ENCODE measurements around the gene HLA-E. TPM values are rescaled to one million over a fixed set of nuclear protein-coding genes. Genes with fewer than 3 reads are reported as not detected.

The HLA-E gene
- total RNA-seq = 92.2 and 93.1 TPM in 2 replicates

GRCh38 chr6:30489081-30490025 is at the start of gene HLA-E:
Gene HLA-E, plus strand, starts transcription at chr6:30489509. Its CDS starts 23 bp downstream, at chr6:30489532.

Other genes with a start within 250 kb of the HLA-E start
- gene TRIM39, start 162.6 kb upstream of the HLA-E start, total RNA-seq = 7.4 and 8.2 TPM in 2 replicates
- 85.0 and 96.0 TPM in 2 replicates for gene RPP21, start 144.4 kb upstream of the HLA-E start, total RNA-seq
- 28.7 and 42.5 TPM in 2 replicates for gene GNL1, start 67.0 kb downstream of the HLA-E start, total RNA-seq
- 11.6 and 12.9 TPM in 2 replicates for gene PRR3, start 67.8 kb downstream of the HLA-E start, total RNA-seq
- gene ABCF1, start 81.9 kb downstream of the HLA-E start, total RNA-seq = 31.1 and 34.2 TPM in 2 replicates
- gene PPP1R10, start 127.7 kb downstream of the HLA-E start, total RNA-seq = 19.8 and 24.0 TPM in 2 replicates
- gene MRPS18B, start 128.3 kb downstream of the HLA-E start, total RNA-seq = 65.1 and 70.5 TPM in 2 replicates
- gene ATAT1, start 137.4 kb downstream of the HLA-E start, total RNA-seq = 4.5 and 6.4 TPM in 2 replicates
- 6.8 and 8.7 TPM in 2 replicates for gene C6orf136, start 157.6 kb downstream of the HLA-E start, total RNA-seq
- gene DHX16, start 183.5 kb downstream of the HLA-E start, total RNA-seq = 25.1 and 29.6 TPM in 2 replicates
- 58.6 and 62.5 TPM in 2 replicates for gene PPP1R18, start 197.1 kb downstream of the HLA-E start, total RNA-seq
- gene NRM, start 201.5 kb downstream of the HLA-E start, total RNA-seq = 21.0 and 24.1 TPM in 2 replicates
- 9.8 and 11.6 TPM in 2 replicates for gene MDC1, start 227.8 kb downstream of the HLA-E start, total RNA-seq
- gene TUBB, start 230.8 kb downstream of the HLA-E start, total RNA-seq = 2,052 and 2,194 TPM in 2 replicates